Right lobe of liver (tissue), 6 donors: ENCODE results near the gene SCARF2. TPM values are rescaled to one million over a fixed set of nuclear protein-coding genes. Genes with fewer than 3 reads are reported as not detected.
"Not testable (repeated sequence)": the region's sequence is repeated elsewhere in the genome, so short reads cannot be mapped to it uniquely, and the experiment has no call there.

Source experiments
- ATAC-seq, 4 donors: fragments of 200-7000 bp; cut with Tn5 transposase; one replicate each; pipeline ENCODE4 v1.9.1; 2020; ENCODE audit warnings: mild to moderate bottlenecking in 4 of 4, moderate library complexity in 4 of 4
- DNase-seq, 3 donors: peaks; one replicate each; pipeline ENCODE4 v3.0.0-alpha.2; 2020
- H3K27ac ChIP-seq, 3 donors: fragments of 200-600 bp; one replicate each; pipeline ENCODE4 v1.8.0; 2022
- H3K27me3 ChIP-seq, 2 donors: fragments of 200-600 bp; one replicate each; pipeline ENCODE4 v1.8.0; 2022
- H3K36me3 ChIP-seq, 4 donors: fragments of 200-600 bp; sonication (generic) in 1 of 4; one replicate each; pipeline versions ENCODE4 v1.5.1 to v1.8.0; 2017 to 2022; ENCODE audit warnings: control low read depth in 1 of 4
- H3K4me1 ChIP-seq, 4 donors: fragments of 200-600 bp; sonication (generic) in 1 of 4; one replicate each; pipeline versions ENCODE4 v1.5.1 to v1.8.0; 2017 to 2022; ENCODE audit warnings: control low read depth in 1 of 4
- H3K4me3 ChIP-seq, 3 donors: fragments of 200-600 bp; one replicate each; pipeline ENCODE4 v1.8.0; 2022
- H3K9me3 ChIP-seq, 4 donors: fragments of 200-600 bp; sonication (generic) in 1 of 4; one replicate each; pipeline versions ENCODE4 v1.5.1 to v1.8.0; 2017 to 2022; ENCODE audit warnings: control low read depth in 1 of 4
- CTCF ChIP-seq, 4 donors: fragments of 200-600 bp in 3 of 4; fragments of 450-650 bp in 1 of 4; IDR thresholded peaks; one replicate each; pipeline versions ENCODE4 v1.5.1 to v1.8.0; 2016 to 2022; ENCODE audit warnings: antibody characterized with exemption in 4 of 4, mild to moderate bottlenecking in 2 of 4
- POLR2A ChIP-seq: fragments of 450-650 bp; IDR thresholded peaks from one replicate; pipeline ENCODE4 v1.6.1; 2017; ENCODE audit warnings: antibody characterized with exemption, mild to moderate bottlenecking
- WGBS: methylation state at CpG from one replicate; pipeline ENCODE4 v1.1.6; 2018; ENCODE audit warnings: low coverage, low lambda C conversion rate; ENCODE audit not compliant: insufficient coverage; ENCODE audit errors: missing lambda C conversion rate; 5-methylcytosine and 5-hydroxymethylcytosine counted together
- intact Hi-C, 2 donors: fragments of 100-400 bp; cut with DNase I; formaldehyde crosslinking; loops; one replicate each; pipeline versions ENCODE4 v1.11.2 to v1.14.1; 2022
- total RNA-seq, 6 experiments: library from RNA; depleted of rRNA in 2 of 6; stranded (reverse); fragments of >200 nt in 2 of 6; fragmentation: NEBNext Ultra II Directional in 3 of 6; extraction: Animal tissue kit (Norgen Biotek cat#: 25700) in 3 of 6; gene quantifications; one replicate each; pipeline versions ENCODE4 v1.1.0 to v1.2.4, GENCODE V29; 2016 to 2023
- donor health status: DM: no; HTN: yes; CAD: no.
- donor health status: DM: no; HTN: no; CAD: no.
- donor health status: DM: no; HTN: no; CAD: no.
- donor health status: DM: no; HTN: yes; CAD: no.
- donor health status: DM: no; HTN: yes; CAD: no.

SCARF2 gene
- total RNA-seq, 6 experiments from 2014 or later = 1.1 to 3.4 (median 1.8) TPM

DNA sequence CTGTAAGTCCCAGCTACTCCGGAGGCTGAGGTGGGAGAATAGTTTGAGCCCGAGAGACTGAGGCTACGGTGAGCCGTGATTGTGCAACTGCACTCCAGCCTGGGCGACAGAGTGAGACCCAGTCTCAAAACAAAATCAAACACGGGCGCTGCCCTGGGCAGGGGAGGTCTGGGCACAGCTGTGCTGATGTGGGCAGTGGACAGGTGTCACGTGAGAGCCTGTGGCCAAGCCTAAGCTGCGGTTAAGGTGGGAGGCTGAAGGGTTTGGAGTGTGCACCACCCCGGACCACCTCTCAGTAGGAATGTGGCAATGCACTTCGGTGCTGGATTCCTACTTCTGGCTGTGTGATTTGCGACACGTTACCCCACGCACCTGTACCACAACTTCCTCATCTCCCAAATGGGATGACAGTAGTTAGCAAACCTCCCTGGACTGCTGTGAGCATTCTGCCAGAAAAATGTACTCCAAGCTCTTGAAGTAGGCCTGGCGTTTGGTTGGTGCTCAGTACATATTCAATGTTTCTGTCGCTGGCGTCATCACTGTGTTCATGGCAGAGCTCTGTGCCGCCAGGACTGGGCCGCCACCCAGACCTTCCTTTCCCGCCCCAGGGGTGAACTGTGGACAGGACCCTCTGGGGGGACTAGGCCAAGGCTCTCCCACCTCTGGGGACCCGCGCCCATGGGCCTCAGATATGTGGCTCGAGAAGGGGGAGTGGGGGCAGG, 44.5 kb downstream of the SCARF2 start:
- Histone ChIP-seq H3K27ac (peak overlapping the region; percentile 34 to 67 (median 66)), H3K27me3 (no peaks in the 10 kb centered on the region), H3K36me3 (no peaks in the 10 kb centered on the region), H3K4me1 (peaks cover 0 to 17% (median 4%) of the 10 kb centered on the region in 4 donors), H3K9me3 (no peaks in the 10 kb centered on the region), H3K4me3 (peak overlapping the region; percentile 71 to 90 (median 83))
- TF ChIP-seq CTCF (IDR thresholded peaks at IDR 0.05) (no peak), POLR2A (no peak)
- intact Hi-C loops = no loop called here
- WGBS = 100% methylated on average over 1 of the region's 23 CpGs
- peak in 2 of 4 donors; percentile 2 to 3 for ATAC-seq
- no peak for DNase-seq

DNA sequence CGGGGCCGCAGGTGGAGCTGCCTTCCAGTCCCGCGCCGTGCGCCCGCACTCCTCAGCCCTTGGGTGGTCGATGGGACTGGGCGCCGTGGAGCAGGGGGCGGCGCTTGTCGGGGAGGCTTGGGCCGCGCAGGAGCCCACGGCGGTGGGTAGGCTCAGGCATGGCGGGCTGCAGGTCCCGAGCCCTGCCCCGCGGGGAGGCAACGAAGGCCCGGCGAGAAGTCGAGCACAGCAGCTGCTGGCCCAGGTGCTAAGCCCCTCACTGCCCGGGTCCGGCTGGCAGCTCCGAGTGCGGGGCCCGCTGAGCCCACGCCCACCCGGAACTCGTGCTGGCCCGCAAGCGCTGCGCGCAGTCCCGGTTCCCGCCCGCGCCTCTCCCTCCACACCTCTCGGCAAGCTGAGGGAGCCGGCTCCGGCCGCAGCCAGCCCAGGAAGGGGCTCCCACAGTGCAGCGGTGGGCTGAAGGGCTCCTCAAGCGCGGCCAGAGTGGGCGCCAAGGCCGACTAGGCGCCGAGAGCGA, 45.2 kb downstream of the SCARF2 start:
- peaks cover 0 to 17% (median 4%) of the 10 kb centered on the region in 4 donors for H3K4me1 ChIP-seq
- H3K27me3 ChIP-seq, ATAC-seq, DNase-seq, H3K4me3 ChIP-seq, H3K36me3 ChIP-seq, intact Hi-C loops, H3K9me3 ChIP-seq, H3K27ac ChIP-seq: not testable (repeated sequence)
- 100% methylated on average over 3 of the region's 53 CpGs for WGBS

GRCh38 chr22:20391222-20391621, 46.4 kb downstream of the SCARF2 start:
- Histone ChIP-seq H3K27ac (no peak overlapping the region), H3K9me3 (no peaks in the 10 kb centered on the region), H3K27me3 (no peaks in the 10 kb centered on the region), H3K4me1 (peaks cover 0 to 17% (median 4%) of the 10 kb centered on the region in 4 donors), H3K36me3 (no peaks in the 10 kb centered on the region), H3K4me3 (no peak overlapping the region)
- WGBS = 81% methylated on average over 4 of the region's 4 CpGs
- no peak for TF ChIP-seq POLR2A
- TF ChIP-seq CTCF (IDR thresholded peaks at IDR 0.05) = no peak
- intact Hi-C loops = no loop called here
- ATAC-seq = no peak
- DNase-seq = no peak

GRCh38 chr22:20390394-20390907, 47.2 kb downstream of the SCARF2 start:
- Histone ChIP-seq H3K4me3 (no peak overlapping the region), H3K4me1 (peaks cover 0 to 16% (median 4%) of the 10 kb centered on the region in 4 donors), H3K27ac (no peak overlapping the region), H3K9me3 (no peaks in the 10 kb centered on the region), H3K27me3 (no peaks in the 10 kb centered on the region), H3K36me3 (no peaks in the 10 kb centered on the region)
- intact Hi-C loops = no loop called here
- 60% methylated on average over 1 of the region's 5 CpGs for WGBS
- no peak for ATAC-seq
- DNase-seq = no peak
- TF ChIP-seq CTCF (IDR thresholded peaks at IDR 0.05) (no peak), POLR2A (no peak)

- intact Hi-C loops = no loop called here
- DNase-seq = no peak
- H3K4me1 ChIP-seq = peaks cover 0 to 5% (median 0%) of the 10 kb centered on the region in 4 donors
- no peaks in the 10 kb centered on the region for H3K27me3 ChIP-seq
- H3K9me3 ChIP-seq = no peaks in the 10 kb centered on the region
- TF ChIP-seq POLR2A = no peak
- TF ChIP-seq CTCF (IDR thresholded peaks at IDR 0.05) = no peak
- no peak for ATAC-seq
- no peak overlapping the region for H3K4me3 ChIP-seq
- 95% methylated on average over 6 of the region's 6 CpGs for WGBS
- H3K36me3 ChIP-seq = no peaks in the 10 kb centered on the region
- H3K27ac ChIP-seq = no peak overlapping the region
Measured at GRCh38 chr22:20389288-20389687, 48.3 kb downstream of the SCARF2 start.
